Dedifferentiated amniotic fluid mesenchymal stem cell (primary cell): ENCODE measurements around the gene TUBB2A.
"Not testable (repeated sequence)": the region's sequence is repeated elsewhere in the genome, so short reads cannot be mapped to it uniquely, and the experiment has no call there.

Experiments used
- DNase-seq: peaks from one replicate; pipeline ENCODE4 v3.0.0-alpha.2; 2016; ENCODE audit errors: extremely low spot score

The TUBB2A gene

GRCh38 chr6:3181105-3181504 is 23.8 kb upstream of the TUBB2A start:
- no peak for DNase-seq

- not testable (repeated sequence) for DNase-seq
Observed at GRCh38 chr6:3179945-3180344, 22.6 kb upstream of the TUBB2A start.

GRCh38 chr6:3178666-3179065 is 21.3 kb upstream of the TUBB2A start:
- not testable (repeated sequence) for DNase-seq

DNA sequence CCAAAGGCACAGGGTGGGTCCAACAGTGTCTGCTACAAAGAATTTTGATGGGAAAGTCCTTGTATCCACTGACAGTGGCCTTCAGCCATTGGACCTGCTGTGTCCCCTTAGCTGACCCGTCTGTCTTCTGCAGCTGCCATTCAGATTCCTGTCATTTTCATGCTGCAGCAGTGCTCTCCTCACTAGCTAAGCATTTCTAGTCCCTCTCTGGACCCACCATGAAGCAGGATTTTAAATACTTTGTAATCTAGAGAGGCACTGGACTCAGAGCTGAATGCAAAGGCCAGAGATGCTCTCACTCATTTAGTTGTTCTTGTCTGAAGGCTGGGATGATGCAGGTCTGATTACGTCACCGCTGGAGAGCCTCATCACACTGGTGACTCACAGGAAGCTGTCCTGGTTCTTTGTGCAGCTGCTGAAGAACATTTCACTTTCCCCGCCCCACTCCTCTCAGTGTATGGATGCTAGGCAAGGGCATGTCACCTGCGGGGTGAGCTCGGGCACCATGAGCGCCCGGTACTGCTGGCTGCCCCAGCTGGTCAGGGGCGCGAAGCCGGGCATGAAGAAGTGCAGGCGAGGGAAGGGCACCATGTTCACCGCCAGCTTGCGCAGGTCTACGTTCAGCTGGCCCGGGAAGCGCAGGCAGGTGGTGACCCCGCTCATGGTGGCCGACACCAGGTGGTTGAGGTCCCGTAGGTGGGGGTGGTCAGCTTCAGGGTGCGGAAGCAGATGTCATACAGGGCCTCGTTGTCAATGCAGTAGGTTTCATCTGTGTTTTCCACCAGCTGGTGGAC is 19.4 kb upstream of the TUBB2A start:
- peak; percentile 60 for DNase-seq

DNA sequence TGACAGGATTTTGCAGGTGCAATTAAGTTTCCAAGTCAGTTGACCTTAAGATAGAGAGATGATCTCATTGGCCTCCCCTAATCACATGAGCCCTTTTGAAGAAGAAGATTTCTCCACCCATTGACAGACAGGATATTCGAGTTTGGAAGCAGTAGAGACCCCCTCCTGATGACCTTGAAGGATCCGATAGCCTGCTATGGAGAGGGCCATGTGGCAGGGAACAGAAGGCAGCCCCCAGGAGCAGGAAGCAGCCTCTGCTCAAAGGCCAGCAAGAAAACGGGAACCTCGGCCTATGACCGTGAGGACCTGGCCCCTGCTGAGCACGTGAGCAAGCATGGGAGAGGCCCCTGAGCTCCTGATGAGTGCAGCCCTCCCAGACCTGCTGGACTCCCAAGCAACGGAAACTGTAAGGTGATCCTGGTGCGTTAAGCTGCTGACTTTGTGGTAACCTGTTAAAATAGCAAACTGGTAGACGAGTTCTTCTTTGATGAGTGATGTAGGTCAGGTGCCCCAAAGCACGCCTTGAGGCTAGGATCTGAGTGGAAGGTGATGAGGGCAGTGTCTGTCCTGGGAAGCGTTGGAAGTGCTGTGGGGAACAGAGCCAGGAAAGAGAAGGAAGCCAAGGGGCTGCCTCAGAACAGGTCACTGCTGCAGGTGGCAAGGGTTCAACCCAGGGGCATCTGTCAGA is 18.5 kb upstream of the TUBB2A start:
- DNase-seq, result no peak

DNA sequence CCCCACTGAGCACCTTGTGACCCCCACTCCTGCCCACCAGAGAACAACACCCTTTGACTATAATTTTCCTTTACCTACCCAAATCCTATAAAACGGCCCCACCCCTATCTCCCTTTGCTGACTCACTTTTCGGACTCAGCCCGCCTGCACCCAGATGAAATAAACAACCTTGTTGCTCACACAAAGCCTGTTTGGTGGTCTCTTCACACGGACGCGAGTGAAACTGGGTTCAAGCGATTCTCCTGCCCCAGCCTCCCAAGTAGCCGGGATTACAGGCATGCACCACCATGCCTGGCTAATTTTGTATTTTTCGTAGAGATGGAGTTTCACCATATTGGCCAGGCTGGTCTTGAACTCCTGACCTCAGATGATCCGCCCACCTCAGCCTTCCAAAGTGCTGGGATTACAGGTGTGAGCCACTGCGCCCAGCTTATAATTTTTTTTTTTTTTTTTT is 16.3 kb upstream of the TUBB2A start:
- not testable (repeated sequence) for DNase-seq

DNA sequence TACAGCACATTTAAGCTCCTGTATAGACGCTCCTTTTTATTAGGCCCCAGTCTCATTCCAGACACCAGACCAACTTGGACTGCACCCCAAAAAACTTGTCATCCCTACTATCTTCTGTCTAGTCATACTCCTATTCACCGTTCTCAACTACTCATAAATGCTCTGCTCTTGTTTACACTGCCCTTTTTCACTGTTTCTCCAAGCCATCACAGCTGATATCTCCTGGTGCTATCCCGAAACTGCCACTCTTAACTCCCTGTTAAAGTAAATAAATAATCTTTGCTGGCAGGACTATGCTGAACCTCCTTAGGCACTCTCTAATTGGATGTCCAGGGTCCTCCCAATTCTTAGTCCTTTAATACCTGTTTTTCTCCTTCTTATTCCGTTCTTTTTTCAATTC is 15.4 kb upstream of the TUBB2A start:
- DNase-seq, result not testable (repeated sequence)

DNA sequence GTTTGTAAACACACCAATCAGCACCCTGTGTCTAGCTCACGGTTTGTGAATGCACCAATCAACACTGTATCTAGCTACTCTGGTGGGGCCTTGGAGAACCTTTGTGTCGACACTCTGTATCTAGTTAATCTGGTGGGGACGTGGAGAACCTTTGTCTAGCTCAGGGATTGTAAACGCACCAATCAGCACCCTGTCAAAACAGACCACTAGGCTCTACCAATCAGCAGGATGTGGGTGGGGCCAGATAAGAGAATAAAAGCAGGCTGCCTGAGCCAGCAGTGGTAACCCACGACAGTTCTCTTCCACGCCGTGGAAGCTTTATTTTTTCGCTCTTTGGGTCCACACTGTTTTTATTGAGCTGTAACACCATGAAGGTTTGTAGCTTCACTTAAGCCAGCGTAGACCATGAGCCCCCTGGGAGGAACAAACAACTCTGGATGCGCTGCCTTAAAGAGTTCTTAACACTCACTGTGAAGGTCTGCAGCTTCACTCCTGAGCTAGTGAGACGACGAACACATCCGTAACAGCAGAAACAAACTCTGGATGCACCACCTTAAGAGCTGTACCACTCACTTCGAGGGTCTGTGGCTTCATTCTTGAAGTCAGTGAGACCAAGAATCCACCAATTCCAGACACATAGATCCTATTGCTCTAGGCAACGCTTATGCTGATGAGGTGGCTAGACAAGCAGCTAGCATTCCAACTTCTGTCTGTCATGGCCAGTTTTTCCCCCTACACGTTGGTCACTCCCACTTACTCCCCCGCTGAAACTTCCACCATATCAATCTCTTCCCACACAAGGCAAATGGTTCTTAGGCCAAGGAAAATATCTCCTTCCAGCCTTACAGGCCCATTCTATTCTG is 14.2 kb upstream of the TUBB2A start:
- DNase-seq, result not testable (repeated sequence)

DNA sequence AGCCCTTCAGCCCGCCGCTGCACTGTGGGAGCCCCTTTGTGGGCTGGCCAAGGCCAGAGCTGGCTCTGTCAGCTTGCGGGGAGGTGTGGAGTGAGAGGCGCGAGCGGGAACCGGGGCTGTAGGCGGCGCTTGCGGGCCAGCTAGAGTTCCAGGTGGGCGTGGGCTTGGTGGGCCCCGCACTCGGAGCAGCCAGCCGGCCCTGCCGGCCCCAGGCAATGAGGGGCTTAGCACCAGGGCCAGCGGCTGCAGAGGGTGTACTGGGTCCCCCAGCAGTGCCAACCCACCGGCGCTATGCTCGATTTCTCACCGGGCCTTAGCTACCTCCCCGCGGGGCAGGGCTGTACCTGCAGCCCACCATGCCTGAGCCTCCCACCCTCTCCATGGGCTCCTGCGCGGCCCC is 13.3 kb upstream of the TUBB2A start:
- not testable (repeated sequence) for DNase-seq

- not testable (repeated sequence) for DNase-seq
Observed at GRCh38 chr6:3168046-3168445, 10.7 kb upstream of the TUBB2A start.

- DNase-seq, result not testable (repeated sequence)
Observed at GRCh38 chr6:3166535-3167225, 9.3 kb upstream of the TUBB2A start.

GRCh38 chr6:3165631-3166534 is 8.5 kb upstream of the TUBB2A start:
- DNase-seq, result no peak

GRCh38 chr6:3164388-3164787 is 7.0 kb upstream of the TUBB2A start:
- DNase-seq, result no peak

DNA sequence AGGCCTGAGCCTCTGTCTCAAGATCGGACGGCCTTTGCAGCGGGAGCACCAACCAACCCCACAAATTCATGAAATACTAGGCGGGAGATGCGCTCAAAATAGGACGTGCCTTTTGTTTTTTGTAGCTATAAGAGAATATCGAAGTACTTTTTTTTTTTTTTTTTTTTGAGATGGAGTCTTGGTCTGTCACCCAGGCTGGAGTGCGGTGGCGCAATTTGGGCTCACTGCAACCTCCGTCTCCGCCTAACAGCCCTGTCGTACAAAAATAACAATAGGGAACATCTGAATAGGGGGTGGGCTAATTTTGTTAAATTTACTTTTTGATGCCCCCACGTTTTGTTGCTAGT is 5.9 kb upstream of the TUBB2A start:
- DNase-seq, result peak; percentile 24

DNA sequence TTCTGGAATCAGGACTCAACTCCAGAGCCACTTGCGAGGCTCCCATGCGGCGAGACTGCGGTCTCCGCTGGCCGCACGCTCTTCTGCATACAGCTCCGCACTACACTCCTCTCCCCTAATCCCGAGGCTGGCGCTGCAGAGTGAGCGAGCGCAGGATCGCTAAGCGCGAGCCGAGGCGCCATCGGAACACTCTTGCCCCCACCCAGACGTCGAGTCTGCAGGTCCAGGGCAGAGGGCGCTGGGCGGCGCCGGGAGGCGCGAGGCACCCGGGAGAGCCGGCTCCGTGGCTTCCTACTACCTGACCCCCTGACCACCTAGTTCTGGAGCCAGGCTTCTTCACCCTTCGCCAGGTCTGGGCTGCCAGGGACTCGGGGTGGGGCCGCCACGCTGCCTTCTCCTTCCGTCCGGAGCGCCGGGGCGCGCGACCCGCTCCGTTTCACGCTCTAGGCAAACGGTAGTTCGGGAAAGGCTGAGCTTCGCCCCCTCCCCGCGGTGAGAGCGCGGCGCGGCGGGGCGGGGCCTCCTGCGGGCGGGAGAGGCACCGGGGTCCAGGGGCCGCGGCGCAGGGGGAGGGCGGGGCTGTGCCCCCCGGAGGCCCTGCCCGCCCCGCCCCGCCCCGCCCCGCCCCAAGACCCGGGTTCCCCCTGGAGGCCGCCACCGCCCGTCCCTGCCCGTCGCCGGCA is 5.4 kb upstream of the TUBB2A start:
- DNase-seq, result peak; percentile 48

GRCh38 chr6:3162067-3162497 is 4.7 kb upstream of the TUBB2A start:
- DNase-seq, result no peak

DNA sequence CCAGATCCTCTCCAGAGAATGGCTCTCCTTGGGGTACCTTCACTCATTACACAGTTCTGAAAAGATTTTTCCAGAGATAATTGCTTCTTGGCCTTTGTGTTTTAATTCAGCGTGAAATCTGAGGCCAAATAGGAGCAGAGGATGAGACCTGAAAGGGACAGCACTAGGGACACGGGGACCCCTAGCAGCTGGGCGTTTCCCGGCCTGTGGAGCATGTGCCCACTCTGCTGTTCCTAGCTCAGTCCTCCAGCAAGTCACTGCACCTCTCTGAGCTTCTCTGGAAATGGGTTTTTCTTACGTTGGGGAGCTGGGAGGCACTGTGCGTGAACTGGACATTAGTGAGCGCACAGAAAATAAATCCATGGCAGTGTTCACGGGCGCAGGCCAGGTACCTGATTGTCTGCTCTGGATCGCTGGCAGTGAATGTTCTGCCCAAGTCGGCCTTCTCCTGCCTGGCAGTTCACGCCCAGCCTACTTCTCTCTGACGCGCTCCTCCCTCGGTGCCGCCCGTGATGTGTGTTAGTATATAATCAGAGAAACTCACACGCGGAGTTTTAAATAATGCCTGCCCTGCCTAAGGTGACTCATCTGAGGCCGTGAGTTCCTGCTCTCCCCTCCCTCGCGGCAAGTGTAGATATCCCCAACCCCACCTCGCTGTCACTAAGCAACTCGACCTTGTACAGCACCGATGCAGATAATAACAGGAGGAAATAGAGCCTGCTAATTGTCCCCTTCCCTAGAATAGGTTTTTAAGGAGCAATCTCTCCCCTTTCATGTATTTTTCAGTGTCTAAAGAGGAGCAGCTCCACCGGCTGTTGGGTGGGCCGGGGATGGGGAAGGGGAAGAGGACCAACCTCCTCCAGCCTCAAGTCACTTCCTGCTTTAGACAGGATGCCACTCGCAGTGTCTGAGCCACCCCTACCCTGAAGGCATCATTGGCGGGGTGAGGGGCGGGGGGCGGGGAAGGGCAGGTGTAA is 2.7 kb upstream of the TUBB2A start:
- no peak for DNase-seq

GRCh38 chr6:3156184-3157130 is 887 bp downstream of the TUBB2A start:
- DNase-seq, result not testable (repeated sequence)
